CD4-positive, CD25-positive, alpha-beta regulatory T cell (primary cell): ENCODE measurements around the gene EEF1AKMT2. TPM values are rescaled to one million over a fixed set of nuclear protein-coding genes. Genes with fewer than 3 reads are reported as not detected.
A peak's percentile ranks its signal among the peaks of the same experiment; 100 is the strongest.

Experiments used
- ATAC-seq, 2 donors: fragments of 150-1000 bp; cut with Tn5 transposase; one replicate each; pipeline ENCODE4 v1.10.0; 2021; ENCODE audit warnings: low read depth in 2 of 2, moderate number of reproducible peaks in 2 of 2, moderate library complexity in 1 of 2
- DNase-seq, 3 donors: peaks; one replicate each; pipeline versions ENCODE4 v3.0.0 to v3.0.0-alpha.2; 2012 to 2022; ENCODE audit warnings: mixed read lengths in 1 of 3
- H3K27ac ChIP-seq: one replicate; pipeline ENCODE4 v1.7.0; 2013; ENCODE audit warnings: mild to moderate bottlenecking, low read length; ENCODE audit not compliant: insufficient read depth, poor library complexity, severe bottlenecking
- H3K27me3 ChIP-seq: one replicate; pipeline ENCODE4 v1.7.0; 2013; ENCODE audit warnings: low read length; ENCODE audit not compliant: control insufficient read depth, insufficient read depth
- H3K36me3 ChIP-seq: one replicate; pipeline ENCODE4 v1.7.0; 2013; ENCODE audit warnings: mild to moderate bottlenecking, low read length, moderate library complexity; ENCODE audit not compliant: control insufficient read depth, insufficient read depth
- H3K4me1 ChIP-seq: 2 replicates; pipeline ENCODE4 v1.7.0; 2013; ENCODE audit warnings: mild to moderate bottlenecking, low read length; ENCODE audit not compliant: insufficient read depth, control insufficient read depth, poor library complexity, severe bottlenecking
- H3K4me3 ChIP-seq: one replicate; pipeline ENCODE4 v1.7.0; 2013; ENCODE audit warnings: low read depth, mild to moderate bottlenecking, low read length, moderate library complexity
- H3K9me3 ChIP-seq, 2 experiments: 1 replicate in 1 of 2; 2 replicates in 1 of 2; pipeline ENCODE4 v1.7.0; 2013; ENCODE audit warnings: low read length in 2 of 2, mild to moderate bottlenecking in 1 of 2, moderate library complexity in 1 of 2; ENCODE audit not compliant: control insufficient read depth in 2 of 2
- H3K27ac Mint-ChIP-seq, 3 donors: one replicate each; pipeline ENCODE4 v1.8.0; 2020 to 2022; ENCODE audit warnings: mild to moderate bottlenecking in 3 of 3, mixed read lengths in 3 of 3, moderate library complexity in 2 of 3
- H3K27me3 Mint-ChIP-seq: one replicate; pipeline ENCODE4 v1.8.0; 2022; ENCODE audit warnings: mild to moderate bottlenecking, mixed read lengths
- H3K36me3 Mint-ChIP-seq: one replicate; pipeline ENCODE4 v1.8.0; 2020; ENCODE audit warnings: mixed read lengths
- H3K4me1 Mint-ChIP-seq, 4 donors: one replicate each; pipeline ENCODE4 v1.8.0; 2020 to 2022; ENCODE audit warnings: mixed read lengths in 4 of 4, mild to moderate bottlenecking in 1 of 4
- H3K4me3 Mint-ChIP-seq, 4 donors: one replicate each; pipeline ENCODE4 v1.8.0; 2020 to 2022; ENCODE audit warnings: mild to moderate bottlenecking in 4 of 4, mixed read lengths in 4 of 4, moderate library complexity in 3 of 4
- H3K9me3 Mint-ChIP-seq, 7 donors: one replicate each; pipeline ENCODE4 v1.8.0; 2020 to 2022; ENCODE audit warnings: mixed read lengths in 7 of 7, mild to moderate bottlenecking in 3 of 7, moderate library complexity in 2 of 7
- polyA plus RNA-seq, 4 donors: library from polyadenylated mRNA; unstranded; fragments of 300-500 nt; fragmentation: Illumina TruSeq; gene quantifications; one replicate each; pipeline ENCODE4 v1.2.3, GENCODE V29; 2021
- total RNA-seq: library from RNA; stranded (reverse); gene quantifications from one replicate; pipeline ENCODE4 v1.2.3, GENCODE V29; 2022

Gene EEF1AKMT2
- total and polyA plus RNA-seq, 5 donors from 2014 or later, result 15.9 to 30.5 (median 25.8) TPM

- Mint-ChIP-seq H3K27me3 (no peaks in the 10 kb centered on the region), H3K4me1 (peaks cover 27 to 83% (median 66%) of the 10 kb centered on the region in 4 donors), H3K4me3 (peak overlapping the region; percentile 89 to 99 (median 98)), H3K27ac (peak overlapping the region; percentile 91 to 97 (median 92)), H3K9me3 (no peaks in the 10 kb centered on the region), H3K36me3 (peaks cover 19% of the 10 kb centered on the region)
- ATAC-seq (peak; percentile 12 to 16), DNase-seq (no peak)
- Histone ChIP-seq H3K4me1 (peaks cover 84% of the 10 kb centered on the region), H3K36me3 (peaks cover 3% of the 10 kb centered on the region), H3K27me3 (no peaks in the 10 kb centered on the region), H3K27ac (peak overlapping the region; percentile 96), H3K9me3 (no peaks in the 10 kb centered on the region), H3K4me3 (peak overlapping the region; percentile 85)
Measured at GRCh38 chr10:124740369-124741280, 51.1 kb downstream of the EEF1AKMT2 start.

GRCh38 chr10:124739986-124740368, 51.7 kb downstream of the EEF1AKMT2 start:
- H3K4me1 Mint-ChIP-seq, result peaks cover 30 to 83% (median 66%) of the 10 kb centered on the region in 4 donors
- H3K27me3 Mint-ChIP-seq, result no peaks in the 10 kb centered on the region
- Histone ChIP-seq H3K27me3 (no peaks in the 10 kb centered on the region), H3K9me3 (no peaks in the 10 kb centered on the region), H3K36me3 (peaks cover 3% of the 10 kb centered on the region), H3K27ac (peak overlapping the region; percentile 96), H3K4me1 (peaks cover 84% of the 10 kb centered on the region), H3K4me3 (peak overlapping the region; percentile 85)
- peak in 1 of 3 donors; percentile 30 for DNase-seq
- no peak for ATAC-seq
- H3K27ac Mint-ChIP-seq, result peak overlapping the region; percentile 91 to 97 (median 92)
- H3K4me3 Mint-ChIP-seq, result peak overlapping the region; percentile 89 to 99 (median 98)
- H3K36me3 Mint-ChIP-seq, result peaks cover 19% of the 10 kb centered on the region
- no peaks in the 10 kb centered on the region for H3K9me3 Mint-ChIP-seq

- peaks cover 34 to 85% (median 70%) of the 10 kb centered on the region in 4 donors for H3K4me1 Mint-ChIP-seq
- H3K4me3 ChIP-seq, result peak overlapping the region; percentile 85
- DNase-seq, result no peak
- H3K36me3 Mint-ChIP-seq, result peaks cover 23% of the 10 kb centered on the region
- no peak for ATAC-seq
- H3K4me1 ChIP-seq, result peaks cover 88% of the 10 kb centered on the region
- no peaks in the 10 kb centered on the region for H3K9me3 Mint-ChIP-seq
- no peaks in the 10 kb centered on the region for H3K27me3 Mint-ChIP-seq
- peak overlapping the region; percentile 89 to 99 (median 98) for H3K4me3 Mint-ChIP-seq
- peak overlapping the region; percentile 96 for H3K27ac ChIP-seq
- peaks cover 3% of the 10 kb centered on the region for H3K36me3 ChIP-seq
- H3K27me3 ChIP-seq, result no peaks in the 10 kb centered on the region
- peak overlapping the region; percentile 91 to 97 (median 92) for H3K27ac Mint-ChIP-seq
- no peaks in the 10 kb centered on the region for H3K9me3 ChIP-seq
Measured at GRCh38 chr10:124739119-124739921, 52.4 kb downstream of the EEF1AKMT2 start.

GRCh38 chr10:124738441-124738840, 53.2 kb downstream of the EEF1AKMT2 start:
- Mint-ChIP-seq H3K4me3 (peak overlapping the region; percentile 89 to 99 (median 98)), H3K27me3 (no peaks in the 10 kb centered on the region)
- H3K4me1 ChIP-seq, result peaks cover 96% of the 10 kb centered on the region

GRCh38 chr10:124737708-124738107, 54.0 kb downstream of the EEF1AKMT2 start:
- H3K27me3 ChIP-seq, result no peaks in the 10 kb centered on the region

More at GRCh38 chr10:124738441-124738840, 53.2 kb downstream of the EEF1AKMT2 start:
- H3K36me3 ChIP-seq, result peaks cover 3% of the 10 kb centered on the region
- H3K27me3 ChIP-seq, result no peaks in the 10 kb centered on the region
- no peak for DNase-seq
- peak overlapping the region; percentile 85 for H3K4me3 ChIP-seq
- Mint-ChIP-seq H3K27ac (peak overlapping the region; percentile 91 to 97 (median 92)), H3K9me3 (no peaks in the 10 kb centered on the region), H3K4me1 (peaks cover 39 to 93% (median 78%) of the 10 kb centered on the region in 4 donors), H3K36me3 (peaks cover 30% of the 10 kb centered on the region)
- H3K27ac ChIP-seq, result peak overlapping the region; percentile 96
- no peaks in the 10 kb centered on the region for H3K9me3 ChIP-seq
- ATAC-seq, result no peak

GRCh38 chr10:124737221-124737620, 54.5 kb downstream of the EEF1AKMT2 start:
- ATAC-seq, result no peak
- H3K27me3 Mint-ChIP-seq, result no peaks in the 10 kb centered on the region
- no peaks in the 10 kb centered on the region for H3K9me3 ChIP-seq
- peaks cover 99% of the 10 kb centered on the region for H3K4me1 ChIP-seq
- H3K27ac Mint-ChIP-seq, result peak overlapping the region; percentile 86 to 96 (median 91)
- H3K36me3 ChIP-seq, result peaks cover 3% of the 10 kb centered on the region
- peak overlapping the region; percentile 73 to 98 (median 93) for H3K4me3 Mint-ChIP-seq
- peaks cover 34% of the 10 kb centered on the region for H3K36me3 Mint-ChIP-seq
- peak overlapping the region; percentile 61 for H3K27ac ChIP-seq
- DNase-seq, result no peak
- H3K9me3 Mint-ChIP-seq, result no peaks in the 10 kb centered on the region
- H3K4me1 Mint-ChIP-seq, result peaks cover 39 to 99% (median 86%) of the 10 kb centered on the region in 4 donors
- no peaks in the 10 kb centered on the region for H3K27me3 ChIP-seq
- peak overlapping the region; percentile 45 for H3K4me3 ChIP-seq

More at GRCh38 chr10:124737708-124738107, 54.0 kb downstream of the EEF1AKMT2 start:
- Histone ChIP-seq H3K4me3 (peak overlapping the region; percentile 45), H3K9me3 (no peaks in the 10 kb centered on the region), H3K27ac (peak overlapping the region; percentile 61), H3K36me3 (peaks cover 3% of the 10 kb centered on the region), H3K4me1 (peaks cover 99% of the 10 kb centered on the region)
- Mint-ChIP-seq H3K9me3 (no peaks in the 10 kb centered on the region), H3K36me3 (peaks cover 35% of the 10 kb centered on the region), H3K4me1 (peaks cover 39 to 99% (median 84%) of the 10 kb centered on the region in 4 donors), H3K4me3 (peak overlapping the region; percentile 73 to 98 (median 93)), H3K27me3 (no peaks in the 10 kb centered on the region), H3K27ac (peak overlapping the region; percentile 86 to 96 (median 91))
- DNase-seq (no peak), ATAC-seq (no peak)

GRCh38 chr10:124736491-124737136, 55.1 kb downstream of the EEF1AKMT2 start:
- Histone ChIP-seq H3K36me3 (peaks cover 7% of the 10 kb centered on the region), H3K27ac (peak overlapping the region; percentile 61), H3K27me3 (no peaks in the 10 kb centered on the region), H3K4me3 (peak overlapping the region; percentile 8), H3K9me3 (no peaks in the 10 kb centered on the region), H3K4me1 (peaks cover 100% of the 10 kb centered on the region)
- Mint-ChIP-seq H3K27ac (peak overlapping the region; percentile 96 to 97 (median 96)), H3K4me1 (peaks cover 39 to 98% (median 87%) of the 10 kb centered on the region in 4 donors), H3K9me3 (no peaks in the 10 kb centered on the region), H3K4me3 (peak overlapping the region; percentile 84 to 98 (median 93)), H3K36me3 (peaks cover 34% of the 10 kb centered on the region), H3K27me3 (no peaks in the 10 kb centered on the region)
- no peak for DNase-seq
- ATAC-seq, result no peak
